ENCODE results near the gene KLHL24. TPM values are rescaled to one million over a fixed set of nuclear protein-coding genes. Genes with fewer than 3 reads are reported as not detected.
A peak's percentile ranks its signal among the peaks of the same experiment; 100 is the strongest.
"Not testable (repeated sequence)": the region's sequence is repeated elsewhere in the genome, so short reads cannot be mapped to it uniquely, and the experiment has no call there.

KLHL24 gene
- total RNA-seq, 1 donor from 2014 or later: 114 TPM

GRCh38 chr3:183619010-183619409 is 16.4 kb upstream of the KLHL24 start:
- Mint-ChIP-seq H3K27me3 (ENCODE audit: low read depth) (peaks cover 5% of the 10 kb centered on the region), H3K9me3 (no peaks in the 10 kb centered on the region), H3K4me3 (no peak overlapping the region), H3K4me1 (no peaks in the 10 kb centered on the region), H3K36me3 (no peaks in the 10 kb centered on the region), H3K27ac (no peak overlapping the region)
- TF ChIP-seq, protein P1, sequence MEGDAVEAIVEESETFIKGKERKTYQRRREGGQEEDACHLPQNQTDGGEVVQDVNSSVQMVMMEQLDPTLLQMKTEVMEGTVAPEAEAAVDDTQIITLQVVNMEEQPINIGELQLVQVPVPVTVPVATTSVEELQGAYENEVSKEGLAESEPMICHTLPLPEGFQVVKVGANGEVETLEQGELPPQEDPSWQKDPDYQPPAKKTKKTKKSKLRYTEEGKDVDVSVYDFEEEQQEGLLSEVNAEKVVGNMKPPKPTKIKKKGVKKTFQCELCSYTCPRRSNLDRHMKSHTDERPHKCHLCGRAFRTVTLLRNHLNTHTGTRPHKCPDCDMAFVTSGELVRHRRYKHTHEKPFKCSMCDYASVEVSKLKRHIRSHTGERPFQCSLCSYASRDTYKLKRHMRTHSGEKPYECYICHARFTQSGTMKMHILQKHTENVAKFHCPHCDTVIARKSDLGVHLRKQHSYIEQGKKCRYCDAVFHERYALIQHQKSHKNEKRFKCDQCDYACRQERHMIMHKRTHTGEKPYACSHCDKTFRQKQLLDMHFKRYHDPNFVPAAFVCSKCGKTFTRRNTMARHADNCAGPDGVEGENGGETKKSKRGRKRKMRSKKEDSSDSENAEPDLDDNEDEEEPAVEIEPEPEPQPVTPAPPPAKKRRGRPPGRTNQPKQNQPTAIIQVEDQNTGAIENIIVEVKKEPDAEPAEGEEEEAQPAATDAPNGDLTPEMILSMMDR (IDR thresholded peaks at IDR 0.05; ENCODE audit: unreplicated experiment): no peak
- DNase-seq (ENCODE audit: low spot score in 2 of 2, unreplicated experiment in 2 of 2): no peak

DNA sequence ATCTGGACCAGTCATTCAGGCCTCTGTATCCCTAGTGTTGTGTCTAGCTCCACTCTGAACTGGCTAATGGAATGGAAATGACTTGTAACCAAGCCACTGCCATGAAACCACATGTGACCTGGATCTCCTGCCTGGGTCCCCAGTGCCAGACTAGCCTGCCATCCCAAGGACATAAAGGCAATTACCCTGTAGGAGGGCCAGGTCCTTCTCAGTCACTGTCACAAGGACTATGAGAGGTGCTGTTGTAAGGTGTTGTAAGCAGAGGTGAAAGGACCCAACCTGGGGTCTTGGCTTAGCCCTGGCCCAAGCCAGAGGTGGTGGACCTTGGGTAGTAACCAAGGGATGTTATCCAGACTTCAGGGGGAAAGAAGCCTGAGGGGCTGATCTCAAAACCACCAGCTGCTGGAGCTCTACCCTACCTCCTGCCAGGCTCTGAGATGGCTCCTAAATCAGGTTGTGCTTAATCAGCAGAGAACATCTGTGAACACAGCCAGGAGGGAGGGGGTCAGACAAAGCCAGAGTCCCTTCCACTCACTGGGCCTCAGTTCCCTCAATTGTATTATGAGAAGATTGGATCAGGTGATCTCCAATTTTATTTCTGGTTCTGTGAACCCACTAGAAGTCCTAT is 15.7 kb upstream of the KLHL24 start:
- Mint-ChIP-seq H3K9me3 (no peaks in the 10 kb centered on the region), H3K4me3 (no peak overlapping the region), H3K36me3 (no peaks in the 10 kb centered on the region), H3K27me3 (ENCODE audit: low read depth) (peaks cover 5% of the 10 kb centered on the region), H3K4me1 (no peaks in the 10 kb centered on the region), H3K27ac (no peak overlapping the region)
- TF ChIP-seq, protein P1 (IDR thresholded peaks at IDR 0.05; ENCODE audit: unreplicated experiment): no peak
- DNase-seq (ENCODE audit: low spot score in 2 of 2, unreplicated experiment in 2 of 2): no peak

DNA sequence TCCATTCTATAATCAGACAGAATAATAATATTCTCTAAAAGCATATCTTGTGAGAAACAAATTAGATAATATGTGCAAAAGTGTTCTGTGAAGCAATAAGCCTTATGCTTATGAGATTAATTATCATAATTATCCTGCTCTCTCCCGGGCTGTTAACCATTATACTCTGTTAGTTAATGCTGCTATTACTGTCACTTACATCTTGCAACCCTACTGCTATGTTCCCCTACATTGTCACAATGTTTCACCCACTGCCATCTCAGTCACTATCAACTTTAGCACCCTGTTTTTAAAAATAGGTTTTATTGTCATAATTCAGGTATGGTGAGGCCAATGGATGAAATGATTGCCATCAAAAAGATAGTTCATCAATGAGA is 15.2 kb upstream of the KLHL24 start:
- Mint-ChIP-seq H3K36me3 (no peaks in the 10 kb centered on the region), H3K9me3 (no peaks in the 10 kb centered on the region), H3K27me3 (ENCODE audit: low read depth) (peaks cover 5% of the 10 kb centered on the region), H3K4me1 (no peaks in the 10 kb centered on the region), H3K27ac (no peak overlapping the region), H3K4me3 (no peak overlapping the region)
- no peak for DNase-seq (ENCODE audit: low spot score in 2 of 2, unreplicated experiment in 2 of 2)
- TF ChIP-seq, protein P1 (IDR thresholded peaks at IDR 0.05; ENCODE audit: unreplicated experiment): no peak

DNA sequence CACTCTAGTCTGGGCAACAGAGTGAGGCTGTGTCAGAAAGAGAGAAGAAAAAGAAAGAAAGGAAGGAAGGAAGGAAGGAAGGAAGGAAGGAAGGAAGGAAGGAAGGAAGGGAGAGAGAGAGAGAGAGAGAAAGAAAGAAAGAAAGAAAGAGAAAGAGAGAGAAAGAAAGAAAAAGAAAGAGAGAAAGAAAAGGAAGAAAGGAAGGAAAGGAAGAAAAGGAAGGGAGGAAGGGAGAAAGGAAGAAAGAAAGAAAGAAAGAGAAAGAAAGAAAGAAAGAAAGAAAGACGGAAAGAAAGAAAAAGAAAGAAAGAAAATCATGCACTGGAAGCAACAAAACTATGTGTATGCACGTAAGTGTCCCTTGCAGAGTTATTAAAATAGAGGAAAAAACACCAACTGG is 12.9 kb upstream of the KLHL24 start:
- not testable (repeated sequence) for DNase-seq (ENCODE audit: low spot score in 2 of 2, unreplicated experiment in 2 of 2); H3K4me1 Mint-ChIP-seq; H3K36me3 Mint-ChIP-seq; H3K9me3 Mint-ChIP-seq; H3K4me3 Mint-ChIP-seq; H3K27ac Mint-ChIP-seq; H3K27me3 Mint-ChIP-seq (ENCODE audit: low read depth)

GRCh38 chr3:183626877-183627594 is 8.4 kb upstream of the KLHL24 start:
- TF ChIP-seq, protein P1 (IDR thresholded peaks at IDR 0.05; ENCODE audit: unreplicated experiment): no peak
- DNase-seq (ENCODE audit: low spot score in 2 of 2, unreplicated experiment in 2 of 2): no peak
- Mint-ChIP-seq H3K4me3 (no peak overlapping the region), H3K4me1 (peaks cover 3% of the 10 kb centered on the region), H3K27ac (peak overlapping the region; percentile 30), H3K36me3 (no peaks in the 10 kb centered on the region), H3K27me3 (ENCODE audit: low read depth) (no peaks in the 10 kb centered on the region), H3K9me3 (no peaks in the 10 kb centered on the region)

GRCh38 chr3:183629546-183630301 is 5.7 kb upstream of the KLHL24 start:
- DNase-seq (ENCODE audit: low spot score in 2 of 2, unreplicated experiment in 2 of 2): no peak
- Mint-ChIP-seq H3K27ac (no peak overlapping the region), H3K4me1 (peaks cover 3% of the 10 kb centered on the region), H3K27me3 (ENCODE audit: low read depth) (no peaks in the 10 kb centered on the region), H3K4me3 (no peak overlapping the region), H3K9me3 (no peaks in the 10 kb centered on the region), H3K36me3 (no peaks in the 10 kb centered on the region)
- TF ChIP-seq, protein P1 (IDR thresholded peaks at IDR 0.05; ENCODE audit: unreplicated experiment): no peak
